ENCODE measurements around the gene ACYP1. TPM values are rescaled to one million over a fixed set of nuclear protein-coding genes. Genes with fewer than 3 reads are reported as not detected.

The ACYP1 gene
- total and polyA plus RNA-seq, 2 donors (not counting 3 experiments of a cell fraction or from before 2014, with no cell fraction given), result 30.2 to 37.5 TPM

DNA sequence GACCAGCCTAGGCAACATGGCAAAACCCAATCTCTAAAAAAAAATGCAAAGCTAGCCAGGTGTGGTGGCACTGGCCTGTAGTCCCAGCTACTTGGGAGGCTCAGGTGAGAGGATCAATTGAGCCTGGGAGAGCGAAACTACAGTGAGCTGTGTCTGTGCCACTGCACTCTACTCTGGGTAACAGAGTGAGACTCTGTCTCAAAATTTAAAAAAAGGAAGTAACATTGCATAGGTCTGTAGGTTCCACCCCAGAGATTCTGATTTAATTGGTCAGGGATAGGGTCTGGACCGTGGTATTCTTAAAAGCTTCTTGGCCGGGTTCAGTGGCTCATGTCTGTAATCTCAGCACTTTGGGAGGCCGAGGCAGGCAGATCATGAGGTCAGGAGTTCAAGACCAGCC is 31.9 kb upstream of the ACYP1 start:
- Histone ChIP-seq H4K20me1 (replicated peaks; ENCODE audit: control insufficient read depth, extremely low read depth, insufficient read depth, low read length) (no peaks in the 10 kb centered on the region), H3K4me3 (replicated peaks in 1 of 3; ENCODE audit: insufficient read depth in 1 of 3, low read depth in 1 of 3, low read length in 3 of 3) (no peak overlapping the region), H3K27ac (ENCODE audit: insufficient read depth, low read depth, low read length) (no peak overlapping the region), H3K9ac (replicated peaks; ENCODE audit: extremely low read depth, insufficient read depth, low read length) (no peak overlapping the region), H3K79me2 (ENCODE audit: control insufficient read depth, insufficient read depth, low read length) (no peaks in the 10 kb centered on the region), H3K9me1 (replicated peaks; ENCODE audit: control insufficient read depth, extremely low read depth, insufficient read depth, low read length) (no peaks in the 10 kb centered on the region), H3K9me3 (replicated peaks; ENCODE audit: control insufficient read depth, insufficient read depth, low read length) (no peaks in the 10 kb centered on the region), H2AFZ (ENCODE audit: low read depth, low read length) (no peak overlapping the region), H3K4me1 (ENCODE audit: control insufficient read depth, extremely low read depth, insufficient read depth, low read length) (no peaks in the 10 kb centered on the region), H3K4me2 (ENCODE audit: insufficient read depth, low read length) (no peak overlapping the region), H3K36me3 (ENCODE audit: control insufficient read depth in 2 of 2, extremely low read depth in 1 of 2, insufficient read depth in 2 of 2, low read length in 2 of 2) (peaks cover 9 to 16% of the 10 kb centered on the region in 2 experiments), H3K27me3 (ENCODE audit: control insufficient read depth in 2 of 2, insufficient read depth in 2 of 2, low read length in 2 of 2) (no peaks in the 10 kb centered on the region)
- FAIRE-seq (no peak), DNase-seq (ENCODE audit: low read depth, low spot score) (no peak)
- no TSS peak for BruUV-seq (replicated peaks)
- TF ChIP-seq JUN (IDR thresholded peaks at IDR 0.05; ENCODE audit: borderline replicate concordance, insufficient read depth, insufficient read length, low read depth) (no peak), POLR2A (IDR thresholded peaks at IDR 0.05; ENCODE audit: low read depth, low read length) (no peak), POLR2AphosphoS5 (IDR thresholded peaks at IDR 0.05; ENCODE audit: insufficient read depth, low read depth, low read length) (no peak), GATA2 (IDR thresholded peaks at IDR 0.05; ENCODE audit: insufficient read depth, insufficient read length, low read depth, low read length) (no peak), EZH2 (IDR thresholded peaks at IDR 0.05; ENCODE audit: borderline replicate concordance, low read depth, low read length, severe bottlenecking) (no peak), MYC (IDR thresholded peaks at IDR 0.05; ENCODE audit: low read depth, low read length) (no peak), FOS (IDR thresholded peaks at IDR 0.05; ENCODE audit: borderline replicate concordance, insufficient read depth, low read length) (no peak)
- TF ChIP-seq, protein P1, sequence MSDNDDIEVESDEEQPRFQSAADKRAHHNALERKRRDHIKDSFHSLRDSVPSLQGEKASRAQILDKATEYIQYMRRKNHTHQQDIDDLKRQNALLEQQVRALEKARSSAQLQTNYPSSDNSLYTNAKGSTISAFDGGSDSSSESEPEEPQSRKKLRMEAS (IDR thresholded peaks at IDR 0.05; ENCODE audit: insufficient read depth, insufficient read length), result no peak
- TF ChIP-seq, protein P2, sequence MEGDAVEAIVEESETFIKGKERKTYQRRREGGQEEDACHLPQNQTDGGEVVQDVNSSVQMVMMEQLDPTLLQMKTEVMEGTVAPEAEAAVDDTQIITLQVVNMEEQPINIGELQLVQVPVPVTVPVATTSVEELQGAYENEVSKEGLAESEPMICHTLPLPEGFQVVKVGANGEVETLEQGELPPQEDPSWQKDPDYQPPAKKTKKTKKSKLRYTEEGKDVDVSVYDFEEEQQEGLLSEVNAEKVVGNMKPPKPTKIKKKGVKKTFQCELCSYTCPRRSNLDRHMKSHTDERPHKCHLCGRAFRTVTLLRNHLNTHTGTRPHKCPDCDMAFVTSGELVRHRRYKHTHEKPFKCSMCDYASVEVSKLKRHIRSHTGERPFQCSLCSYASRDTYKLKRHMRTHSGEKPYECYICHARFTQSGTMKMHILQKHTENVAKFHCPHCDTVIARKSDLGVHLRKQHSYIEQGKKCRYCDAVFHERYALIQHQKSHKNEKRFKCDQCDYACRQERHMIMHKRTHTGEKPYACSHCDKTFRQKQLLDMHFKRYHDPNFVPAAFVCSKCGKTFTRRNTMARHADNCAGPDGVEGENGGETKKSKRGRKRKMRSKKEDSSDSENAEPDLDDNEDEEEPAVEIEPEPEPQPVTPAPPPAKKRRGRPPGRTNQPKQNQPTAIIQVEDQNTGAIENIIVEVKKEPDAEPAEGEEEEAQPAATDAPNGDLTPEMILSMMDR (IDR thresholded peaks at IDR 0.05; ENCODE audit: extremely low read depth in 1 of 2, insufficient read depth in 1 of 2, low read depth in 1 of 2, low read length in 2 of 2), result no peak
- CTCF ChIA-PET, result interaction anchor here (0.7 to 1.3 kb wide), 2 partner anchors 12 to 20 kb away, joined by 3 read pairs; no protein-coding TSS in a partner anchor
- dilution Hi-C loops (cut with MboI; ENCODE audit: extremely low pct_ligation_motif_present, low sequenced_read_pairs), result no loop called here
- intact Hi-C loops (cut with micrococcal nuclease), result no loop called here
- POLR2A ChIA-PET, result no interaction called here
